Mesenchymal stem cell (in vitro differentiated cells and primary cell): ENCODE measurements around the gene SNX12. TPM values are rescaled to one million over a fixed set of nuclear protein-coding genes. Genes with fewer than 3 reads are reported as not detected.
A peak's percentile ranks its signal among the peaks of the same experiment; 100 is the strongest.

Experiments
- DNase-seq: peaks from one replicate; pipeline ENCODE4 v3.0.0-alpha.2; 2013
- H2AFZ ChIP-seq: one replicate; pipeline ENCODE4 v1.6.1; 2013; ENCODE audit warnings: low read depth, mild to moderate bottlenecking, control low read depth, inconsistent platforms, low read length, moderate library complexity
- H2AK5ac ChIP-seq: 2 replicates; pipeline ENCODE4 v1.6.1; 2013; ENCODE audit warnings: low read length, moderate library complexity, mild to moderate bottlenecking, inconsistent platforms; ENCODE audit not compliant: severe bottlenecking
- H2BK120ac ChIP-seq: one replicate; pipeline ENCODE4 v1.6.1; 2013; ENCODE audit warnings: low read depth, mild to moderate bottlenecking, inconsistent platforms, low read length, moderate library complexity
- H2BK12ac ChIP-seq, 2 experiments: one replicate each; pipeline ENCODE4 v1.6.1; 2013; ENCODE audit warnings: inconsistent platforms in 2 of 2, low read length in 2 of 2, mild to moderate bottlenecking in 2 of 2, moderate library complexity in 2 of 2, control low read depth in 1 of 2
- H2BK15ac ChIP-seq: one replicate; pipeline ENCODE4 v1.6.1; 2013; ENCODE audit warnings: mild to moderate bottlenecking, low read depth, inconsistent platforms; ENCODE audit not compliant: poor library complexity, severe bottlenecking
- H2BK5ac ChIP-seq: 2 replicates; pipeline ENCODE4 v1.6.1; 2013; ENCODE audit warnings: low read depth, mild to moderate bottlenecking, low read length, control low read depth, inconsistent platforms; ENCODE audit not compliant: poor library complexity, severe bottlenecking
- H3K14ac ChIP-seq, 2 experiments: one replicate each; pipeline ENCODE4 v1.6.1; 2013; ENCODE audit warnings: inconsistent platforms in 2 of 2, low read length in 2 of 2, control low read depth in 1 of 2, mild to moderate bottlenecking in 1 of 2, moderate library complexity in 1 of 2
- H3K18ac ChIP-seq, 2 experiments: one replicate each; pipeline ENCODE4 v1.6.1; 2013; ENCODE audit warnings: inconsistent platforms in 2 of 2, low read length in 2 of 2, control low read depth in 1 of 2, low read depth in 1 of 2, mild to moderate bottlenecking in 1 of 2
- H3K23ac ChIP-seq, 2 experiments: one replicate each; pipeline ENCODE4 v1.6.1; 2013; ENCODE audit warnings: inconsistent platforms in 2 of 2, low read length in 2 of 2, mild to moderate bottlenecking in 2 of 2, moderate library complexity in 2 of 2, control low read depth in 1 of 2
- H3K27ac ChIP-seq: 2 replicates; pipeline ENCODE4 v1.5.1; 2013; ENCODE audit warnings: mild to moderate bottlenecking, moderate library complexity, low read length, control low read depth, inconsistent platforms; ENCODE audit not compliant: poor library complexity, severe bottlenecking
- H3K27me3 ChIP-seq, 2 experiments: 2 replicates each; pipeline versions ENCODE4 v1.6.1 to v1.7.0; 2013; ENCODE audit warnings: low read length in 2 of 2, mild to moderate bottlenecking in 2 of 2, moderate library complexity in 2 of 2, control low read depth in 1 of 2, inconsistent platforms in 1 of 2; ENCODE audit not compliant: control insufficient read depth in 1 of 2, insufficient read depth in 1 of 2
- H3K36me3 ChIP-seq, 2 experiments: 2 replicates each; pipeline versions ENCODE4 v1.6.1 to v1.7.0; 2013; ENCODE audit warnings: low read length in 2 of 2, control low read depth in 1 of 2, inconsistent platforms in 1 of 2, low read depth in 1 of 2, mild to moderate bottlenecking in 1 of 2; ENCODE audit not compliant: insufficient read depth in 2 of 2, control insufficient read depth in 1 of 2
- H3K4ac ChIP-seq, 2 experiments: one replicate each; pipeline ENCODE4 v1.6.1; 2013; ENCODE audit warnings: inconsistent platforms in 2 of 2, low read length in 2 of 2, mild to moderate bottlenecking in 2 of 2, moderate library complexity in 2 of 2, control low read depth in 1 of 2, low read depth in 1 of 2
- H3K4me1 ChIP-seq: 2 replicates; pipeline ENCODE4 v1.6.1; 2013; ENCODE audit warnings: low read depth, low read length, control low read depth; ENCODE audit not compliant: control insufficient read depth, insufficient read depth
- H3K4me2 ChIP-seq: 2 replicates; pipeline ENCODE4 v1.6.1; 2013; ENCODE audit warnings: low read length, mild to moderate bottlenecking, inconsistent platforms; ENCODE audit not compliant: poor library complexity, severe bottlenecking
- H3K4me3 ChIP-seq, 2 experiments: 2 replicates each; pipeline versions ENCODE4 v1.5.1 to v1.7.0; 2013; ENCODE audit warnings: low read length in 2 of 2, mild to moderate bottlenecking in 2 of 2, control low read depth in 1 of 2, low read depth in 1 of 2; ENCODE audit not compliant: insufficient read depth in 1 of 2
- H3K79me1 ChIP-seq: replicated peaks from 2 replicates; pipeline ENCODE4 v1.6.1; 2013; ENCODE audit warnings: mild to moderate bottlenecking, control low read depth, low read length, inconsistent platforms; ENCODE audit not compliant: poor library complexity, severe bottlenecking
- H3K9ac ChIP-seq: 2 replicates; pipeline ENCODE4 v1.7.0; 2013; ENCODE audit warnings: mild to moderate bottlenecking, low read length, moderate library complexity
- H3K9me3 ChIP-seq: 2 replicates; pipeline ENCODE4 v1.7.0; 2013; ENCODE audit warnings: mild to moderate bottlenecking, low read length; ENCODE audit not compliant: control insufficient read depth
- H4K8ac ChIP-seq: one replicate; pipeline ENCODE4 v1.6.1; 2013; ENCODE audit warnings: inconsistent platforms, mild to moderate bottlenecking, low read length, moderate library complexity
- H4K91ac ChIP-seq: one replicate; pipeline ENCODE4 v1.6.1; 2013; ENCODE audit warnings: mild to moderate bottlenecking, low read length, inconsistent platforms
- WGBS: methylation state at CpG from one replicate; pipeline ENCODE4 v1.1.7; 2013; ENCODE audit warnings: mixed read lengths; 5-methylcytosine and 5-hydroxymethylcytosine counted together
- polyA plus RNA-seq, 2 experiments: library from polyadenylated mRNA; stranded (reverse); fragments of 200-250 nt; gene quantifications; one replicate each; pipeline ENCODE4 v1.2.3, GENCODE V29; 2013

Gene SNX12
- 108 TPM for polyA plus RNA-seq (2013, experiment 1 of 2)
- polyA plus RNA-seq (2013, experiment 2 of 2): 108 TPM

GRCh38 chrX:71068044-71068918 is at the start of gene SNX12:
Gene SNX12 (minus strand): TSS chrX:71068334. CDS start chrX:71068306, 28 bp downstream.
- Histone ChIP-seq H2AFZ (peak within 1 kb of the TSS; percentile 82), H3K27me3 (peaks cover 0 to 5% of the 10 kb centered on the region in 2 experiments), H4K91ac (no peak within 1 kb of the TSS), H3K23ac (no peak within 1 kb of the TSS), H3K4me2 (peak within 1 kb of the TSS; percentile 53), H2AK5ac (no peak within 1 kb of the TSS), H3K4me1 (no peaks in the 10 kb centered on the region), H2BK5ac (no peak within 1 kb of the TSS), H3K27ac (peak within 1 kb of the TSS; percentile 91), H3K9ac (peak within 1 kb of the TSS; percentile 84), H2BK120ac (peak within 1 kb of the TSS; percentile 49), H3K14ac (peak within 1 kb of the TSS in 1 of 2 experiments; percentile 41), H3K18ac (peak within 1 kb of the TSS; percentile 75 to 85), H3K36me3 (peaks cover 0 to 3% of the 10 kb centered on the region in 2 experiments), H3K79me1 (no peaks in the 10 kb centered on the region), H4K8ac (peak within 1 kb of the TSS; percentile 95), H3K4ac (peak within 1 kb of the TSS; percentile 80 to 81), H2BK12ac (no peak within 1 kb of the TSS), H2BK15ac (no peak within 1 kb of the TSS), H3K9me3 (no peaks in the 10 kb centered on the region), H3K4me3 (peak within 1 kb of the TSS; percentile 65 to 81)
- 1% methylated on average over 20 of the region's 73 CpGs for WGBS
- peak; percentile 94 for DNase-seq

GRCh38 chrX:71117358-71117757 is 49.2 kb upstream of the SNX12 start:
- Histone ChIP-seq H3K36me3 (peaks cover 18 to 23% of the 10 kb centered on the region in 2 experiments), H3K27me3 (peaks cover 0 to 15% of the 10 kb centered on the region in 2 experiments), H3K4me3 (no peak overlapping the region), H3K4ac (no peak overlapping the region), H2BK120ac (no peak overlapping the region), H3K27ac (no peak overlapping the region), H3K23ac (no peak overlapping the region), H3K79me1 (peaks cover 13% of the 10 kb centered on the region), H3K4me1 (peaks cover 7% of the 10 kb centered on the region), H3K4me2 (no peak overlapping the region), H3K18ac (no peak overlapping the region), H2BK5ac (no peak overlapping the region), H4K91ac (no peak overlapping the region), H3K9me3 (no peaks in the 10 kb centered on the region), H2AFZ (no peak overlapping the region), H2BK12ac (no peak overlapping the region), H3K14ac (no peak overlapping the region), H2AK5ac (no peak overlapping the region), H3K9ac (no peak overlapping the region), H4K8ac (no peak overlapping the region), H2BK15ac (no peak overlapping the region)
- WGBS: 100% methylated on average over 5 of the region's 10 CpGs
- DNase-seq: no peak

GRCh38 chrX:71111921-71112431 is 43.8 kb upstream of the SNX12 start:
- Histone ChIP-seq H2AK5ac (no peak overlapping the region), H3K36me3 (no peaks in the 10 kb centered on the region), H2AFZ (no peak overlapping the region), H2BK12ac (no peak overlapping the region), H4K8ac (no peak overlapping the region), H3K79me1 (no peaks in the 10 kb centered on the region), H3K23ac (no peak overlapping the region), H3K4ac (no peak overlapping the region), H3K9ac (no peak overlapping the region), H3K14ac (no peak overlapping the region), H3K4me1 (no peaks in the 10 kb centered on the region), H2BK120ac (no peak overlapping the region), H3K27ac (no peak overlapping the region), H3K4me3 (no peak overlapping the region), H4K91ac (no peak overlapping the region), H2BK15ac (no peak overlapping the region), H3K9me3 (peaks cover 2% of the 10 kb centered on the region), H2BK5ac (no peak overlapping the region), H3K18ac (no peak overlapping the region), H3K4me2 (no peak overlapping the region), H3K27me3 (peaks cover 0 to 54% of the 10 kb centered on the region in 2 experiments)
- 74% methylated on average over 4 of the region's 5 CpGs for WGBS
- DNase-seq: no peak

- no peak within 1 kb of the TSS for H2BK5ac ChIP-seq
- no peak within 1 kb of the TSS for H4K8ac ChIP-seq
- no CpG with 5 or more reads among the region's 8 CpGs for WGBS
- no peak within 1 kb of the TSS for H2AK5ac ChIP-seq
- peaks cover 2% of the 10 kb centered on the region for H3K9me3 ChIP-seq
- no peak within 1 kb of the TSS for H2BK12ac ChIP-seq
- no peak within 1 kb of the TSS for H4K91ac ChIP-seq
- H3K23ac ChIP-seq: no peak within 1 kb of the TSS
- no peak within 1 kb of the TSS for H3K9ac ChIP-seq
- no peak within 1 kb of the TSS for H3K27ac ChIP-seq
- H3K4me1 ChIP-seq: no peaks in the 10 kb centered on the region
- no peak within 1 kb of the TSS for H2BK120ac ChIP-seq
- no peak within 1 kb of the TSS for H2BK15ac ChIP-seq
- no peaks in the 10 kb centered on the region for H3K36me3 ChIP-seq
- H3K79me1 ChIP-seq: no peaks in the 10 kb centered on the region
- H3K18ac ChIP-seq: no peak within 1 kb of the TSS
- DNase-seq: no peak
- H3K4ac ChIP-seq: no peak within 1 kb of the TSS
- no peak within 1 kb of the TSS for H3K14ac ChIP-seq
- peaks cover 0 to 54% of the 10 kb centered on the region in 2 experiments for H3K27me3 ChIP-seq
- H3K4me3 ChIP-seq: no peak within 1 kb of the TSS
- no peak within 1 kb of the TSS for H3K4me2 ChIP-seq
- no peak within 1 kb of the TSS for H2AFZ ChIP-seq
Observed at GRCh38 chrX:71111141-71111843, 43.2 kb upstream of the SNX12 start, which contains the start of gene IL2RG. Gene IL2RG (minus strand): TSS chrX:71111577. CDS start chrX:71111539, 38 bp downstream.
